Spleen (tissue), 7 donors: Measurements from ENCODE around the gene UBASH3A.

ENCODE experiments used
- CTCF ChIP-seq, 11 experiments: fragments of 200-600 bp in 7 of 11; fragments of 450-650 bp in 4 of 11; sonication (generic) in 4 of 11; IDR thresholded peaks in 8 of 11; conservative IDR thresholded peaks in 3 of 11; 1 replicate in 7 of 11; 2 replicates in 4 of 11; pipeline versions ENCODE4 v1.4.0 to v1.8.0; 2016 to 2021; ENCODE audit warnings: antibody characterized with exemption in 11 of 11, inconsistent platforms in 4 of 11, mild to moderate bottlenecking in 1 of 11
- POLR2A ChIP-seq, 3 donors: fragments of 450-650 bp; IDR thresholded peaks; one replicate each; pipeline ENCODE4 v1.5.1; 2017; ENCODE audit warnings: antibody characterized with exemption in 3 of 3, mild to moderate bottlenecking in 1 of 3
- POLR2AphosphoS5 ChIP-seq, 3 donors: sonication (generic); formaldehyde crosslinking; IDR thresholded peaks; one replicate each; pipeline ENCODE4 v1.5.1; 2017; ENCODE audit warnings: antibody characterized with exemption in 3 of 3
- donor health status: DM: no; HTN: no; CAD: no; lungs with moderate emphysema.
- donor health status: DM: no; HTN: no; CAD: no.
- donor health status: DM: no; HTN: no; CAD: no.

GRCh38 chr21:42429856-42430255, 26.2 kb downstream of the UBASH3A start:
- TF ChIP-seq POLR2AphosphoS5 (IDR thresholded peaks at IDR 0.05) (no peak), POLR2A (IDR thresholded peaks at IDR 0.05) (no peak), CTCF (IDR thresholded peaks at IDR 0.05 in 8 of 11, conservative IDR thresholded peaks at IDR 0.05 in 3 of 11) (no peak)
